ENCODE results near the gene DDX24. TPM values are rescaled to one million over a fixed set of nuclear protein-coding genes. Genes with fewer than 3 reads are reported as not detected.

Gene DDX24
- total and polyA plus RNA-seq, 2 of the 8 experiments (the other 6 are each of a cell fraction or from before 2014, with no cell fraction given) = 89.0 to 201 TPM

DNA sequence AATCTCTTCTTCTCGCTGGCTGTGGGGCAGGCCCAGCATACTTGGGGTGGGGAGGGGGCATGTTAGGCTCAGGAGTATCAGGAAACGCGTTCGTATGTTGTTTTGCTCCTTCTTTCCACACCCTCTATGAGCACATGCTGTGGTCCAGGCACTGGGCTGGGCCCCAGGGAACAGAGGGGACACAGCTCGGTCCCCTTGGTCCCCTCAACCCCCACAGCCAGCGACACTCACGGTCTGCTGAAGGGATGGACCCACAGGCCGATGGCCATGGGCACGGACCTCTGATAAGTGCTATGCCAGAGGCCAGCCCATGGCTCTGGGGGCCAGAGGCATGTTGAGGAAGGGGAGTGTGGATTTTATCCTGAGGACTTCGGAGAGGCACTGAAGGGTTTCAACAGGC is 35.7 kb upstream of the DDX24 start:
- H4K5ac ChIP-seq (ENCODE audit: insufficient read length, low read depth, low read length) = no peak overlapping the region
- H3K14ac ChIP-seq (ENCODE audit: insufficient read length) = no peak overlapping the region
- H3K4ac ChIP-seq (replicated peaks; ENCODE audit: insufficient read length, low read depth, low read length) = no peak overlapping the region
- H3K27ac ChIP-seq (ENCODE audit: low read depth, low read length) = no peak overlapping the region
- H2AFZ ChIP-seq (ENCODE audit: low read length) = no peak overlapping the region
- H3K23me2 ChIP-seq (ENCODE audit: low read depth, low read length) = no peaks in the 10 kb centered on the region
- no peak overlapping the region for H3K9ac ChIP-seq (replicated peaks in 1 of 4; ENCODE audit: extremely low read depth in 1 of 4, low read depth in 3 of 4, low read length in 3 of 4)
- no peak overlapping the region for H4K91ac ChIP-seq (replicated peaks; ENCODE audit: insufficient read length, low read length)
- DNase-seq (ENCODE audit: low read depth in 1 of 2, low spot score in 2 of 2) (no peak), FAIRE-seq (no peak)
- H4K20me1 ChIP-seq (replicated peaks in 1 of 2; ENCODE audit: control insufficient read depth in 1 of 2, insufficient read depth in 2 of 2, low read length in 2 of 2) = no peaks in the 10 kb centered on the region
- no peaks in the 10 kb centered on the region for H3K4me1 ChIP-seq (replicated peaks in 1 of 4; ENCODE audit: control insufficient read depth in 3 of 4, insufficient read depth in 4 of 4, low read length in 3 of 4)
- H3K36me3 ChIP-seq (ENCODE audit: control insufficient read depth in 2 of 4, insufficient read depth in 4 of 4, low read length in 3 of 4) = no peaks in the 10 kb centered on the region
- no peak overlapping the region for H2AK5ac ChIP-seq (ENCODE audit: low read depth, low read length)
- no peak overlapping the region for H3K18ac ChIP-seq (ENCODE audit: extremely low read depth, low read length)
- no peak overlapping the region for H2BK15ac ChIP-seq (ENCODE audit: low read length)
- H3K56ac ChIP-seq (replicated peaks; ENCODE audit: insufficient read length, low read depth, low read length) = no peak overlapping the region
- no peaks in the 10 kb centered on the region for H3K79me2 ChIP-seq (ENCODE audit: control insufficient read depth in 1 of 2, insufficient read depth in 2 of 2, low read length in 2 of 2)
- no peak overlapping the region for H2BK5ac ChIP-seq (ENCODE audit: low read depth, low read length)
- H3K79me1 ChIP-seq (ENCODE audit: low read depth, low read length) = no peaks in the 10 kb centered on the region
- WGBS, 2 experiments (ENCODE audit: extremely low coverage in 1 of 2, insufficient coverage in 1 of 2, insufficient read length in 1 of 2, insufficient replicate concordance in 2 of 2, low coverage in 1 of 2, low lambda C conversion rate in 2 of 2, missing lambda C conversion rate in 1 of 2) = 95% methylated on average over 6 of the region's 10 CpGs; no CpG with 5 or more reads in 1 of the 2 experiments
- no peak overlapping the region for H2BK20ac ChIP-seq (ENCODE audit: low read length)
- no peak overlapping the region for H2BK12ac ChIP-seq (ENCODE audit: low read depth, low read length)
- H3K4me3 ChIP-seq (ENCODE audit: extremely low read depth in 1 of 4, insufficient read depth in 2 of 4, low read depth in 3 of 4, low read length in 4 of 4) = no peak overlapping the region
- no peak overlapping the region for H2BK120ac ChIP-seq (replicated peaks; ENCODE audit: low read depth, low read length)
- no peak overlapping the region; the same call in 1 of the 2 replicates for H4K8ac ChIP-seq (ENCODE audit: extremely low read depth, insufficient read depth, low read length)
- H3K27me3 ChIP-seq (replicated peaks in 1 of 4; ENCODE audit: control insufficient read depth in 3 of 4, extremely low read depth in 1 of 4, insufficient read depth in 3 of 4, low read length in 3 of 4) = peaks cover 0 to 2% (median 0%) of the 10 kb centered on the region in 4 experiments; a peak in 1 of 7 replicates
- H3K9me3 ChIP-seq (ENCODE audit: insufficient read depth in 2 of 2, low read depth in 1 of 2, low read length in 1 of 2) = peaks cover 2 to 7% of the 10 kb centered on the region in 2 experiments; a peak in 1 of 4 replicates
- CTCF ChIA-PET (ENCODE audit: partially characterized antibody) = interaction anchor here (1.7 kb wide), 1 partner anchor 65 kb away, joined by 5 read pairs; no protein-coding TSS in a partner anchor
- POLR2A ChIA-PET (ENCODE audit: partially characterized antibody) = interaction anchor here (3.7 kb wide), 1 partner anchor 12 kb away, joined by 11 read pairs; the partner anchor contains the start of gene IFI27L2
- H3K23ac ChIP-seq (ENCODE audit: insufficient read length) = no peak overlapping the region
- no peak overlapping the region for H3K4me2 ChIP-seq (ENCODE audit: insufficient read depth in 1 of 2, low read depth in 2 of 2, low read length in 2 of 2)
- TF ChIP-seq SP1 (IDR thresholded peaks at IDR 0.05; ENCODE audit: low read depth, low read length) (no peak), SRF (IDR thresholded peaks at IDR 0.05; ENCODE audit: low read depth, low read length) (no peak), POLR2A (IDR thresholded peaks at IDR 0.05; ENCODE audit: control extremely low read depth in 1 of 2, low read depth in 2 of 2, low read length in 2 of 2) (no peak), RFX5 (IDR thresholded peaks at IDR 0.05; ENCODE audit: borderline replicate concordance, low read depth, low read length) (no peak), SIX5 (IDR thresholded peaks at IDR 0.05; ENCODE audit: low read depth, low read length) (no peak), EP300 (IDR thresholded peaks at IDR 0.05; ENCODE audit: borderline replicate concordance in 1 of 2, low read depth in 2 of 2, low read length in 2 of 2) (no peak)
